SK-N-MC (cell line): ENCODE data around the gene CCL24.
"Not testable (repeated sequence)": the region's sequence is repeated elsewhere in the genome, so short reads cannot be mapped to it uniquely, and the experiment has no call there.

Experiments used
- DNase-seq: peaks from one replicate; pipeline ENCODE4 v3.0.0-alpha.2; 2011; ENCODE audit warnings: low read depth, low spot score
- H3K27ac ChIP-seq: fragments of 200-600 bp; sonication (generic); 2 replicates; pipeline ENCODE4 v1.5.1; 2016; ENCODE audit warnings: mixed run types
- H3K36me3 ChIP-seq: fragments of 200-600 bp; sonication (generic); 2 replicates; pipeline ENCODE4 v1.6.1; 2017; ENCODE audit warnings: antibody characterized with exemption, low read length, mixed read lengths; ENCODE audit not compliant: insufficient read depth
- H3K4me3 ChIP-seq: fragments of 200-600 bp; sonication (generic); 2 replicates; pipeline ENCODE4 v1.5.1; 2016
- H3K9ac ChIP-seq: fragments of 200-600 bp; sonication (generic); 2 replicates; pipeline ENCODE4 v1.8.0; 2017; ENCODE audit warnings: mixed run types, mixed read lengths; ENCODE audit not compliant: insufficient read length
- H3K9me3 ChIP-seq: fragments of 200-600 bp; sonication (generic); 2 replicates; pipeline ENCODE4 v1.6.1; 2017; ENCODE audit warnings: low read depth, mild to moderate bottlenecking, antibody characterized with exemption, low read length, moderate library complexity, mixed read lengths
- EZH2 ChIP-seq: fragments of 200-600 bp; sonication (generic); IDR thresholded peaks from one replicate; pipeline ENCODE4 v1.6.1; 2017; ENCODE audit warnings: antibody characterized with exemption
- FOXP2 ChIP-seq: optimal IDR thresholded peaks from 2 replicates; pipeline ENCODE3; 2011; ENCODE audit warnings: mild to moderate bottlenecking, moderate library complexity; ENCODE audit not compliant: insufficient read depth; ENCODE audit errors: extremely low read length, control extremely low read depth
- POLR2AphosphoS5 ChIP-seq: IDR thresholded peaks from 2 replicates; pipeline ENCODE4 v1.6.1; 2012; ENCODE audit warnings: mild to moderate bottlenecking, low read depth, low read length, borderline replicate concordance

CCL24 gene, protein sequence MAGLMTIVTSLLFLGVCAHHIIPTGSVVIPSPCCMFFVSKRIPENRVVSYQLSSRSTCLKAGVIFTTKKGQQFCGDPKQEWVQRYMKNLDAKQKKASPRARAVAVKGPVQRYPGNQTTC

DNA sequence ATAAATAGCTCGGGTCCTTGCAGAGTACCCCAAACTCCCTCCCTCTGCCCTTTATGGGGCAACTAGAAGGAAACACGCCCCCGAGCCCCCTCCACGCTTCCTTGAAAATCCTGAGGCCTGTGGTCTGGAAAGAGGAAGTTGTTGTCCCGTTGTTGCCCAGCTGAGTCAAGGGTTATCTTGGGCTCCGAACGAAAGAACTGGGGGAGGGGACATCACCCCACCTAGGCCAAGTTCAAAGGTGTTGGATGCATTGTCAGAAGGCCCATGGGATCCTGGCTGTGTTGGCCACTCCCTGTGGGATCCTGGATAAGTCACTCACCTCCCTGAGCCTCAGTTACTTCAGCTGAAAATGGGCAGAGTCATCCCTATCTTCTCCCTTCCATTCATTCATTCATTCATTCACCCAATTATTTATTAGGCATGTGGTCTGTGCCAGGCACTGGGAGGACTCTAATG is at the start of gene CCL24:
CCL24 (minus strand) TSS at position 26 of the 456 bp plus-strand sequence. CDS start 91 bp downstream, outside the sequence.
- no peak for TF ChIP-seq EZH2
- Histone ChIP-seq H3K9ac (no peak within 1 kb of the TSS), H3K9me3 (no peaks in the 10 kb centered on the region), H3K4me3 (no peak within 1 kb of the TSS), H3K36me3 (no peaks in the 10 kb centered on the region), H3K27ac (no peak within 1 kb of the TSS)
- no peak for DNase-seq

DNA sequence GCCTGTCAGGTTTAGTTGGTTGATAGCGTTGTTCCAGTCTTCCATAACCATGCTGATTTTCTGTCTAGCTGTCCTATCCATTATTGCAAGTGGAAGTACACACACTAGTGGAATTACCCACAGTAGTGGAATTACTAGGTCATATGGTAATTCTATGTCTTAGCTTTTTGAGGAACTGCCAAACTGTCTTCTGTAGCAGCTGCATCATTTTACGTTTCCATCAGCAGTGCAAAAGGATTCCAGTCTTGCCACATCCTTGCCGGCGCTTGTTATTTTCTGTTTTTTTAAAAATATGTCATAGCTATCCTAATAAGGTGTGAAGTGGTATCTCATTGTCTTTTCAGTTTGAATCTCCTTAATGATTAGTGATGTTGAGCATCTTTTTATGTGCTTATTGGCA is 48.0 kb upstream of the CCL24 start:
- H3K27ac ChIP-seq = no peak overlapping the region
- no peaks in the 10 kb centered on the region for H3K36me3 ChIP-seq
- no peak for TF ChIP-seq EZH2
- TF ChIP-seq FOXP2 = no peak
- TF ChIP-seq POLR2AphosphoS5 = no peak
- no peak for DNase-seq
- H3K9me3 ChIP-seq = no peaks in the 10 kb centered on the region
- no peak overlapping the region for H3K4me3 ChIP-seq
- H3K9ac ChIP-seq = no peak overlapping the region

DNA sequence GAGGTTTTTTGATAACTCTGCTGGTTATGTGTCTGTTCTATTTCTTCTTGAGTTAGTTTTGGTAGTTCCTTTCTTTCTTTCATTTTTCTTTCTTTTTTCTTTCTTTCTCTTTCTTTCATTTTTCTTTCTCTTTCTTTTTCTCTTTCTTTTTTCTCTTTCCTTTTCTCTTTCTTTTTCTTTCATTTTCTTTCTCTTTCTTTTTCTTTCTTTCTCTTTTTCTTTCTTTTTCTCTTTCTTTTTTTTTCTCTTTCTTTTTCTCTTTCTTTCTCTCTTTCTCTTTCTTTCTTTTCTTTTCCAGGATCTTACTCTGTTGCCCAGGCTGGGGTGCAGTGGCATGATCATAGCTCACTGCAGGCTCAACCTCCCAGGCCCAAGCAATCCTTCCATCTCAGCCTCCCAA is 44.8 kb upstream of the CCL24 start:
- no peak for TF ChIP-seq POLR2AphosphoS5
- no peak for TF ChIP-seq FOXP2
- TF ChIP-seq EZH2 = no peak
- no peak overlapping the region for H3K4me3 ChIP-seq
- H3K9ac ChIP-seq = no peak overlapping the region
- H3K27ac ChIP-seq = no peak overlapping the region
- no peak for DNase-seq
- H3K36me3 ChIP-seq = no peaks in the 10 kb centered on the region
- no peaks in the 10 kb centered on the region for H3K9me3 ChIP-seq

DNA sequence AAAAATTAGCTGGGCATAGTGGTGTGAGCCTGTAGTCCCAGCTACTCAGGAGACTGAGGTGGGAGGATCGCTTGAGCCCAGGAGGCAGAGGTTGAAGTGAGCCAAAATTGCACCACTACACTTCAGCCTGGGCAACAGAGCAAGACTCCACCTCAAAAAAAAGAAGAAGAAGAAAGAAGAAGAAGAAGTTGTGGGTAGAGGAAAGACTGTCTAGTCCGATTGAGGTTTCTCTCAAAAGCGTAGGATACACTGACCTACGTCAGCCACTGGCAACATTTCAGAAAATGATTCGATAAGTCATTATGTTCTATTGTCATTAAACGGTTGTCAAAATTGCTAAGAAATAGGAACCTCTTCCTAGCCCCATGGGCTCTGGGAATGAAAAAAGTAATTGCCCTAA is 42.9 kb upstream of the CCL24 start:
- Histone ChIP-seq H3K9me3 (no peaks in the 10 kb centered on the region), H3K9ac (no peak overlapping the region), H3K4me3 (no peak overlapping the region), H3K36me3 (no peaks in the 10 kb centered on the region), H3K27ac (no peak overlapping the region)
- DNase-seq = no peak
- TF ChIP-seq EZH2 (no peak), POLR2AphosphoS5 (no peak), FOXP2 (no peak)

DNA sequence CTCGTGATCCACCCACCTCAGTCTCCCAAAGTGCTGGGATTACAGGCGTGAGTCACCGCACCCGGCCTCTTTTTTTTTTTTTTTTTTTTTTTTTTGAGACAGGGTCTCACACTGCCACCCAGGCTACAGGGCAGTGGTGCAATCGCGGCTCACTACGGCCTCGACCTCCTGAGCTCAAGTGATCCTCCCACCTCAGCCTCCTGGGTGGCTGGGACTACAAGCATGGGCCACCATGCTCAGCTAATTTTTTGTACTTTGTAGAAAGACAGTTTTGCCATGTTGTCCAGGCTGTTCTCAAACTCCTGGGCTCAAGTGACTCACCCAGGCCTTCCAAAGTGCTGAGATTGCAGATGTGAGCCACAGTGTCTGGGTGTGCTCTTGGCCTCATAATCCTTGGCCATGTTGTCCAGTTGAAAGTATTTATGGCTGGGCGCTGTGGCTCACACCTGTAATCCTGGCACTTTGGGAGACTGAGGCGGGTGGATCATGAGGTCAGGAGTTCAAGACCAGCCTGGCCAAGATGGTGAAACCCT is 41.3 kb upstream of the CCL24 start:
- not testable (repeated sequence) for H3K27ac ChIP-seq, H3K9me3 ChIP-seq, H3K36me3 ChIP-seq, H3K4me3 ChIP-seq, DNase-seq, H3K9ac ChIP-seq

DNA sequence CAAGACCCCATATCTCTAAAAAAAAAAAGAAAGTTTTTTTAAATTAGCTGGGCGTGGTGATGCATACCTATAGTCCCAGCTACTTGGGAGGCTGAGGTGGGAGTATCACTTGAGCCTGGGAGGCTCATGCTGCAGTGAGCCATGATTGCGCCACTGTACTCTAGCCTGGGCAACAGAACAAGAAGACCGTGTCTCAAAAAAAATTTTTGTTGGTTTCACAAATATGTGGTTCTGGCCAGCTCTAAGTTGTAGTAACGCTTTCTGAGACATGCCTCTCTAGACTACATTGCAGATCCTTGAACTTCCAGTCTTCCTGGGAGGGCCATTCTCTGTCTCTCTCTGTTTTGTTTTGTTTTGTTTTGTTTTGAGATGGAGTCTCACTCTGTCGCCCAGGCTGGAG is 40.6 kb upstream of the CCL24 start:
- Histone ChIP-seq H3K27ac (no peak overlapping the region), H3K36me3 (no peaks in the 10 kb centered on the region), H3K9me3 (no peaks in the 10 kb centered on the region), H3K9ac (no peak overlapping the region), H3K4me3 (no peak overlapping the region)
- no peak for DNase-seq
- TF ChIP-seq POLR2AphosphoS5 (no peak), FOXP2 (no peak), EZH2 (no peak)

DNA sequence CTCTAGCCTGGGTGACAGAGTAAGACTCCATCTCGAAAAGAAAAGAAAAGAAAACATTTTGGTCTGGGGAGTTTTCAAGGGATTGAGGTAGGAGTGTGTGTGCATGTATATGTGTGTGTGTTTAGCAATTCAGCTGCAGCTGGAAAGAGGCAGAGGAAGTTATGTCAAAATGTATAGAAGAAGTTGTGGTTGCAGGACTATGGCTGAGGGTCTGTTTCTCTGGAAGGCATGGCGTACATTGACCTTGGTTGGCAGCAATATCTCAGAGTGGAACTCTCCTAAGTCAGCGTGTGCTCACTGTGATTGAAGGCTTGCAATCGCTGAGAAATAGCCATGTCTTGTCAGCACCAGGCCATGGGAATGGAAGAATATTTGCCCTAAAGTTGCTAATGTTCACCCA is 36.6 kb upstream of the CCL24 start:
- Histone ChIP-seq H3K27ac (no peak overlapping the region), H3K9me3 (no peaks in the 10 kb centered on the region), H3K4me3 (no peak overlapping the region), H3K9ac (no peak overlapping the region), H3K36me3 (no peaks in the 10 kb centered on the region)
- no peak for TF ChIP-seq EZH2
- no peak for TF ChIP-seq FOXP2
- TF ChIP-seq POLR2AphosphoS5 = no peak
- DNase-seq = no peak

DNA sequence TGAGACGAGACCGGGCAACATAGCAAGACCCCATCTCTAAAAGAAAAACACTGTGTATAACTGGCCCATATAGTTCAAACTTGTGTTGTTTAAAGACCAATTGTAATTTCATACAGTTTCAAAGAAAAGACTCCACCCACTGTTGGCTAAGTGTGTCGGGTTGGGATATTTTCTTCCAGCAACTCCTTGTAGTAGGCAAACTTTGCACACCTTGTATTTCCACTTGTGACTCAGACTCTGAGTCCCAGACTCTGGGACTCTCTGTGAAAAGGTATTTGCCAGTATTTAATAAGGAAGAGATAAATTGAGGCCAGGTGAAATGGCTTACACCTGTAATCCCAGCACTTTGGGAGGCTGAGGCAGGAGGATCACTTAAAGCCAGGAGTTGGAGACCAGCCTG is 36.0 kb upstream of the CCL24 start:
- H3K9me3 ChIP-seq = no peaks in the 10 kb centered on the region
- TF ChIP-seq EZH2 (no peak), POLR2AphosphoS5 (no peak), FOXP2 (no peak)
- no peak overlapping the region for H3K4me3 ChIP-seq
- no peaks in the 10 kb centered on the region for H3K36me3 ChIP-seq
- no peak for DNase-seq
- H3K9ac ChIP-seq = no peak overlapping the region
- no peak overlapping the region for H3K27ac ChIP-seq

DNA sequence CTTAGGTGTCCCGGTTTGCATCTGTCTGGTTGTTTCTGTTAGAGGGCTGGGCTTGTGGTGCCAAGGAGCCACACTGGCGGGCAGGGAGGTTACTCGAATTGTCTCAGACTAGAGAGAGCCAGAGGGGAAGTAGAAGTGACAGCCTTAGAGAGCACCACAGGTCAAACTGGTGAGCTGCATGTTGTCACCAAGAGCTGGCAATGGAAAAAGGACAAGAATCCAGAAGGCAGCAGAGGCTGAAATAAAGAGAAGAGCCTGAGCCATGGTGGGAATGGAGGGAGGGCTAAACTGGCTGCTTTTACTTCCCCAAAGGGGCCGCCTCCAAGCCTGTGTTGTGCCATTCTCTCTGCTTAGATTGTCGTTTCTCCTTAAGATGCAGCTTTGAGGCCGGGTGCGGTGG is 34.1 kb upstream of the CCL24 start:
- no peak overlapping the region for H3K9ac ChIP-seq
- H3K27ac ChIP-seq = no peak overlapping the region
- no peak for TF ChIP-seq POLR2AphosphoS5
- TF ChIP-seq EZH2 = no peak
- no peak for TF ChIP-seq FOXP2
- H3K9me3 ChIP-seq = no peaks in the 10 kb centered on the region
- no peaks in the 10 kb centered on the region for H3K36me3 ChIP-seq
- no peak overlapping the region for H3K4me3 ChIP-seq
- DNase-seq = no peak

DNA sequence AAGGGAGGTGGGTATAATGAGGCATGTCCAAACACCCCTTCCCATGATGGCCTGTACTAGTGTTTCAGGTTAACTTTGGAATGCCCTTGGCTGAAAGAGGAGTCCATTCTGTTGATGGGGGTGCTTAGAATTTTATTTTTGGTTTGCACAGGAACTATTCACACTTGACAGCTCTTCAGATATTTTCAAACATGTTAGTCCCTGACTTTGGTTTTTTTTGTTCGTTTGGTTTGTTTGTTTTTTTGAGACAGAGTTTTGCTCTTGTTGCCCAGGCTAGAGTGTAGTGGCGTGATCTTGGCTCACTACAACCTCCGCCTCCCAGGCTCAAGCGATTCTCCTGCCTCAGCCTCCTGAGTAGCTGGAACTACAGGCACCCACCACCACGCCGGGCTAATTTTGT is 31.5 kb upstream of the CCL24 start:
- not testable (repeated sequence) for H3K4me3 ChIP-seq, DNase-seq, H3K36me3 ChIP-seq, H3K9ac ChIP-seq, H3K9me3 ChIP-seq, H3K27ac ChIP-seq
